Right lobe of liver (tissue), 4 donors: ENCODE results near the gene VAT1.

Source experiments
- CTCF ChIP-seq, 4 donors: fragments of 200-600 bp in 3 of 4; fragments of 450-650 bp in 1 of 4; IDR thresholded peaks; one replicate each; pipeline versions ENCODE4 v1.5.1 to v1.8.0; 2016 to 2022; ENCODE audit warnings: antibody characterized with exemption in 4 of 4, mild to moderate bottlenecking in 2 of 4
- POLR2A ChIP-seq: fragments of 450-650 bp; IDR thresholded peaks from one replicate; pipeline ENCODE4 v1.6.1; 2017; ENCODE audit warnings: antibody characterized with exemption, mild to moderate bottlenecking
- donor health status: DM: no; HTN: no; CAD: no.
- donor health status: DM: no; HTN: no; CAD: no.
- donor health status: DM: no; HTN: yes; CAD: no.

- TF ChIP-seq CTCF (IDR thresholded peaks at IDR 0.05) = no peak
- TF ChIP-seq POLR2A = no peak
Observed at GRCh38 chr17:43070257-43070656, 48.1 kb upstream of the VAT1 start.
